GM23338 (cell line): ENCODE results near the gene RARG. TPM values are rescaled to one million over a fixed set of nuclear protein-coding genes. Genes with fewer than 3 reads are reported as not detected.

Source experiments
- ATAC-seq: fragments of 200-7000 bp; cut with Tn5 transposase; 3 replicates; pipeline ENCODE4 v1.9.1; 2020
- DNase-seq: peaks from one replicate; pipeline ENCODE4 v3.0.0-alpha.2; 2015; ENCODE audit warnings: low spot score
- H2AFZ ChIP-seq: fragments of 200-600 bp; sonication (generic); 2 replicates; pipeline ENCODE4 v1.8.0; 2016; ENCODE audit warnings: antibody characterized with exemption, mild to moderate bottlenecking, moderate library complexity
- H3F3A ChIP-seq: fragments of 200-600 bp; sonication (generic); replicated peaks from 2 replicates; pipeline ENCODE4 v1.8.0; 2017; ENCODE audit warnings: antibody characterized with exemption, mixed run types, low read depth
- H3K27ac ChIP-seq: fragments of 200-600 bp; sonication (generic); 2 replicates; pipeline ENCODE4 v1.6.1; 2016; ENCODE audit warnings: low read depth
- H3K27me3 ChIP-seq: fragments of 200-600 bp; sonication (generic); 2 replicates; pipeline ENCODE4 v1.8.0; 2016; ENCODE audit warnings: mild to moderate bottlenecking, mixed run types, moderate library complexity; ENCODE audit not compliant: insufficient read depth
- H3K36me3 ChIP-seq: fragments of 200-600 bp; sonication (generic); 2 replicates; pipeline ENCODE4 v1.8.0; 2016; ENCODE audit warnings: mild to moderate bottlenecking; ENCODE audit not compliant: insufficient read depth
- H3K4me1 ChIP-seq: fragments of 200-600 bp; sonication (generic); 2 replicates; pipeline ENCODE4 v1.8.0; 2016; ENCODE audit warnings: mild to moderate bottlenecking, moderate library complexity; ENCODE audit not compliant: insufficient read depth
- H3K4me2 ChIP-seq: fragments of 200-600 bp; sonication (generic); 2 replicates; pipeline ENCODE4 v1.7.1; 2017; ENCODE audit warnings: mixed run types
- H3K4me3 ChIP-seq: fragments of 200-600 bp; sonication (generic); 2 replicates; pipeline ENCODE4 v1.6.1; 2016; ENCODE audit warnings: mixed run types
- H3K79me2 ChIP-seq: fragments of 200-600 bp; sonication (generic); replicated peaks from 2 replicates; pipeline ENCODE4 v1.8.0; 2017; ENCODE audit warnings: mild to moderate bottlenecking; ENCODE audit not compliant: insufficient read depth
- H3K9me2 ChIP-seq: fragments of 200-600 bp; sonication (generic); 2 replicates; pipeline ENCODE4 v1.8.0; 2017; ENCODE audit not compliant: insufficient read depth
- H4K20me1 ChIP-seq: fragments of 200-600 bp; sonication (generic); replicated peaks from 2 replicates; pipeline ENCODE4 v1.8.0; 2017; ENCODE audit warnings: mild to moderate bottlenecking; ENCODE audit not compliant: insufficient read depth
- H3K27ac Mint-ChIP-seq: 2 replicates; pipeline ENCODE4 v1.8.0; 2020; ENCODE audit warnings: inconsistent platforms, mild to moderate bottlenecking, moderate library complexity, mixed read lengths
- H3K27me3 Mint-ChIP-seq: 3 replicates; pipeline ENCODE4 v1.8.0; 2022; ENCODE audit warnings: low read depth, mild to moderate bottlenecking, moderate library complexity, mixed read lengths, inconsistent platforms; ENCODE audit not compliant: insufficient read depth, poor library complexity
- H3K36me3 Mint-ChIP-seq: 3 replicates; pipeline ENCODE4 v1.8.0; 2021; ENCODE audit warnings: low read depth, mild to moderate bottlenecking, inconsistent platforms, moderate library complexity, mixed read lengths
- H3K4me1 Mint-ChIP-seq: 3 replicates; pipeline ENCODE4 v1.8.0; 2020; ENCODE audit warnings: mild to moderate bottlenecking, inconsistent platforms, mixed read lengths
- H3K4me3 Mint-ChIP-seq: 3 replicates; pipeline ENCODE4 v1.8.0; 2021; ENCODE audit warnings: moderate library complexity, mild to moderate bottlenecking, inconsistent platforms, mixed read lengths
- H3K9me3 Mint-ChIP-seq: 3 replicates; pipeline ENCODE4 v1.8.0; 2020; ENCODE audit warnings: moderate library complexity, mild to moderate bottlenecking, inconsistent platforms, mixed read lengths
- CREB1 ChIP-seq: fragments of 250-450 bp; sonication (Bioruptor Pico); IDR thresholded peaks from 2 replicates; pipeline ENCODE4 v1.5.0; 2020; ENCODE audit warnings: low read depth, mild to moderate bottlenecking, moderate library complexity
- EZH2 ChIP-seq: fragments of 200-600 bp; sonication (generic); IDR thresholded peaks from one replicate; pipeline ENCODE4 v1.8.0; 2017; ENCODE audit warnings: antibody characterized with exemption, mild to moderate bottlenecking, low read depth; ENCODE audit not compliant: unreplicated experiment
- EZH2phosphoT487 ChIP-seq: fragments of 200-600 bp; sonication (generic); IDR thresholded peaks from one replicate; pipeline ENCODE4 v1.8.1; 2018; ENCODE audit warnings: antibody characterized with exemption; ENCODE audit not compliant: unreplicated experiment
- JUNB ChIP-seq: IDR thresholded peaks from one replicate; pipeline ENCODE4 v1.6.1; 2016; ENCODE audit warnings: antibody characterized with exemption; ENCODE audit not compliant: unreplicated experiment
- NANOG ChIP-seq: IDR thresholded peaks from 2 replicates; pipeline ENCODE4 v1.6.1; 2016; ENCODE audit warnings: antibody characterized with exemption, borderline replicate concordance
- POLR2AphosphoS5 ChIP-seq: IDR thresholded peaks from 2 replicates; pipeline ENCODE4 v1.6.1; 2016; ENCODE audit warnings: antibody characterized with exemption, low read depth
- STAT1 ChIP-seq: IDR thresholded peaks from one replicate; pipeline ENCODE4 v1.6.1; 2016; ENCODE audit warnings: antibody characterized with exemption; ENCODE audit not compliant: unreplicated experiment
- ZNF114 ChIP-seq: fragments of 250-450 bp; sonication (Bioruptor Pico); IDR thresholded peaks from 2 replicates; pipeline ENCODE4 v1.5.0; 2020; ENCODE audit warnings: mild to moderate bottlenecking, moderate library complexity
- ZNF331 ChIP-seq: fragments of 250-450 bp; sonication (Bioruptor Pico); IDR thresholded peaks from 2 replicates; pipeline ENCODE4 v1.5.0; 2020; ENCODE audit warnings: low read depth, mild to moderate bottlenecking, moderate library complexity
- polyA plus RNA-seq: library from polyadenylated mRNA; unstranded; fragments of >200 nt; fragmentation: Nextera tagmentation; extraction: Ambion mirVana; gene quantifications from 2 replicates; pipeline ENCODE4 v1.2.1, GENCODE V29; 2016
- total RNA-seq: library from RNA; depleted of rRNA; stranded (reverse); fragments of >200 nt; shearing (Covaris generic); gene quantifications from 2 replicates; pipeline ENCODE4 v1.2.3, GENCODE V29; 2014
- TF ChIP-seq, protein P1 (sequence below): fragments of 250-450 bp; sonication (Bioruptor Pico); IDR thresholded peaks from 2 replicates; pipeline ENCODE4 v1.5.0; 2020; ENCODE audit warnings: mild to moderate bottlenecking, moderate library complexity
- TF ChIP-seq, protein P2 (sequence below): IDR thresholded peaks from one replicate; pipeline ENCODE4 v1.6.1; 2018; ENCODE audit warnings: antibody characterized with exemption; ENCODE audit not compliant: unreplicated experiment
- TF ChIP-seq, protein P3 (sequence below): IDR thresholded peaks from 2 replicates; pipeline ENCODE4 v1.6.1; 2016; ENCODE audit warnings: antibody characterized with exemption

RARG gene
- total and polyA plus RNA-seq, 2 experiments from 2014 or later: 18.5 to 50.2 TPM

DNA sequence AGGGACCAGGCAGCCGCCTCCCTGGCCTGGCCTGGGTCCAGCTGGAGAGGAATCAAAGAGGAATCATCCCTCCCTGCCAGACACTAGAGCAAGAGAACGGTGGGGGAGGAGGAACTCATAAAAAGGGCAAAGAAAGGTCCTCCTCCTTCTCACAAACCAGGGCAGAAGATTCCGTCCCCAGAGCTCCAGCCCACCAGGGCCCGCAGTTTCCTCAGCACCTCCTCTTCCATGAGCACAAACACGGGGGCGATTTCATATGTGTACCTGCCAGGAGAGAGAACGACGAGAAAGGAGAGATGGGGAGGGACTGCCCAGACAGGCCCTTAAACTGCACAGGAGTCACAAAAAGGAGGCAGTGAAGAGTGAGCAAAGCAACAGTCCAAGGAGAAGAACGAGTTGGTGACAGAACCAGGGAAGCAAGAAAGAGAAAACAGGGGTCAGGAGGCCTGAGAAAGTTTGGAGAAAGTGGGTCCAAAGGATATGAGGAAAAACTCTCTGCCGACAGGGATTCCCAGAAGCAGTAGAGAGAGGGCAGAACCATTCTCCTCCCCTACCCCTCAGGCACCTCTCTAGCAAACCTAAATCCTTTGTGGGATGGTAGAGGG, 60.2 kb downstream of the RARG start:
- ATAC-seq (no peak), DNase-seq (no peak)
- no peaks in the 10 kb centered on the region for H3K9me2 ChIP-seq
- no peak overlapping the region for H3K4me3 Mint-ChIP-seq
- no peaks in the 10 kb centered on the region for H3F3A ChIP-seq
- no peak overlapping the region for H3K4me2 ChIP-seq
- no peaks in the 10 kb centered on the region for H3K79me2 ChIP-seq
- TF ChIP-seq, protein P1, sequence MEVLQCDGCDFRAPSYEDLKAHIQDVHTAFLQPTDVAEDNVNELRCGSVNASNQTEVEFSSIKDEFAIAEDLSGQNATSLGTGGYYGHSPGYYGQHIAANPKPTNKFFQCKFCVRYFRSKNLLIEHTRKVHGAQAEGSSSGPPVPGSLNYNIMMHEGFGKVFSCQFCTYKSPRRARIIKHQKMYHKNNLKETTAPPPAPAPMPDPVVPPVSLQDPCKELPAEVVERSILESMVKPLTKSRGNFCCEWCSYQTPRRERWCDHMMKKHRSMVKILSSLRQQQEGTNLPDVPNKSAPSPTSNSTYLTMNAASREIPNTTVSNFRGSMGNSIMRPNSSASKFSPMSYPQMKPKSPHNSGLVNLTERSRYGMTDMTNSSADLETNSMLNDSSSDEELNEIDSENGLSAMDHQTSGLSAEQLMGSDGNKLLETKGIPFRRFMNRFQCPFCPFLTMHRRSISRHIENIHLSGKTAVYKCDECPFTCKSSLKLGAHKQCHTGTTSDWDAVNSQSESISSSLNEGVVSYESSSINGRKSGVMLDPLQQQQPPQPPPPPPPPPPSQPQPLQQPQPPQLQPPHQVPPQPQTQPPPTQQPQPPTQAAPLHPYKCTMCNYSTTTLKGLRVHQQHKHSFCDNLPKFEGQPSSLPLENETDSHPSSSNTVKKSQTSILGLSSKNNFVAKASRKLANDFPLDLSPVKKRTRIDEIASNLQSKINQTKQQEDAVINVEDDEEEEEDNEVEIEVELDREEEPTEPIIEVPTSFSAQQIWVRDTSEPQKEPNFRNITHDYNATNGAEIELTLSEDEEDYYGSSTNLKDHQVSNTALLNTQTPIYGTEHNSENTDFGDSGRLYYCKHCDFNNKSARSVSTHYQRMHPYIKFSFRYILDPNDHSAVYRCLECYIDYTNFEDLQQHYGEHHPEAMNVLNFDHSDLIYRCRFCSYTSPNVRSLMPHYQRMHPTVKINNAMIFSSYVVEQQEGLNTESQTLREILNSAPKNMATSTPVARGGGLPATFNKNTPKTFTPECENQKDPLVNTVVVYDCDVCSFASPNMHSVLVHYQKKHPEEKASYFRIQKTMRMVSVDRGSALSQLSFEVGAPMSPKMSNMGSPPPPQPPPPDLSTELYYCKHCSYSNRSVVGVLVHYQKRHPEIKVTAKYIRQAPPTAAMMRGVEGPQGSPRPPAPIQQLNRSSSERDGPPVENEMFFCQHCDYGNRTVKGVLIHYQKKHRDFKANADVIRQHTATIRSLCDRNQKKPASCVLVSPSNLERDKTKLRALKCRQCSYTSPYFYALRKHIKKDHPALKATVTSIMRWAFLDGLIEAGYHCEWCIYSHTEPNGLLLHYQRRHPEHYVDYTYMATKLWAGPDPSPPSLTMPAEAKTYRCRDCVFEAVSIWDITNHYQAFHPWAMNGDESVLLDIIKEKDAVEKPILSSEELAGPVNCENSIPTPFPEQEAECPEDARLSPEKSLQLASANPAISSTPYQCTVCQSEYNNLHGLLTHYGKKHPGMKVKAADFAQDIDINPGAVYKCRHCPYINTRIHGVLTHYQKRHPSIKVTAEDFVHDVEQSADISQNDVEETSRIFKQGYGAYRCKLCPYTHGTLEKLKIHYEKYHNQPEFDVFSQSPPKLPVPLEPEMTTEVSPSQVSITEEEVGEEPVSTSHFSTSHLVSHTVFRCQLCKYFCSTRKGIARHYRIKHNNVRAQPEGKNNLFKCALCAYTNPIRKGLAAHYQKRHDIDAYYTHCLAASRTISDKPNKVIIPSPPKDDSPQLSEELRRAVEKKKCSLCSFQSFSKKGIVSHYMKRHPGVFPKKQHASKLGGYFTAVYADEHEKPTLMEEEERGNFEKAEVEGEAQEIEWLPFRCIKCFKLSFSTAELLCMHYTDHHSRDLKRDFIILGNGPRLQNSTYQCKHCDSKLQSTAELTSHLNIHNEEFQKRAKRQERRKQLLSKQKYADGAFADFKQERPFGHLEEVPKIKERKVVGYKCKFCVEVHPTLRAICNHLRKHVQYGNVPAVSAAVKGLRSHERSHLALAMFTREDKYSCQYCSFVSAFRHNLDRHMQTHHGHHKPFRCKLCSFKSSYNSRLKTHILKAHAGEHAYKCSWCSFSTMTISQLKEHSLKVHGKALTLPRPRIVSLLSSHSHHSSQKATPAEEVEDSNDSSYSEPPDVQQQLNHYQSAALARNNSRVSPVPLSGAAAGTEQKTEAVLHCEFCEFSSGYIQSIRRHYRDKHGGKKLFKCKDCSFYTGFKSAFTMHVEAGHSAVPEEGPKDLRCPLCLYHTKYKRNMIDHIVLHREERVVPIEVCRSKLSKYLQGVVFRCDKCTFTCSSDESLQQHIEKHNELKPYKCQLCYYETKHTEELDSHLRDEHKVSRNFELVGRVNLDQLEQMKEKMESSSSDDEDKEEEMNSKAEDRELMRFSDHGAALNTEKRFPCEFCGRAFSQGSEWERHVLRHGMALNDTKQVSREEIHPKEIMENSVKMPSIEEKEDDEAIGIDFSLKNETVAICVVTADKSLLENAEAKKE (CRISPR knock-in tag): no peak
- TF ChIP-seq CREB1 (no peak), ZNF331 (CRISPR knock-in tag) (no peak), NANOG (no peak), ZNF114 (CRISPR knock-in tag) (no peak), POLR2AphosphoS5 (no peak), EZH2 (no peak), JUNB (no peak), EZH2phosphoT487 (no peak), STAT1 (no peak)
- TF ChIP-seq, protein P2, sequence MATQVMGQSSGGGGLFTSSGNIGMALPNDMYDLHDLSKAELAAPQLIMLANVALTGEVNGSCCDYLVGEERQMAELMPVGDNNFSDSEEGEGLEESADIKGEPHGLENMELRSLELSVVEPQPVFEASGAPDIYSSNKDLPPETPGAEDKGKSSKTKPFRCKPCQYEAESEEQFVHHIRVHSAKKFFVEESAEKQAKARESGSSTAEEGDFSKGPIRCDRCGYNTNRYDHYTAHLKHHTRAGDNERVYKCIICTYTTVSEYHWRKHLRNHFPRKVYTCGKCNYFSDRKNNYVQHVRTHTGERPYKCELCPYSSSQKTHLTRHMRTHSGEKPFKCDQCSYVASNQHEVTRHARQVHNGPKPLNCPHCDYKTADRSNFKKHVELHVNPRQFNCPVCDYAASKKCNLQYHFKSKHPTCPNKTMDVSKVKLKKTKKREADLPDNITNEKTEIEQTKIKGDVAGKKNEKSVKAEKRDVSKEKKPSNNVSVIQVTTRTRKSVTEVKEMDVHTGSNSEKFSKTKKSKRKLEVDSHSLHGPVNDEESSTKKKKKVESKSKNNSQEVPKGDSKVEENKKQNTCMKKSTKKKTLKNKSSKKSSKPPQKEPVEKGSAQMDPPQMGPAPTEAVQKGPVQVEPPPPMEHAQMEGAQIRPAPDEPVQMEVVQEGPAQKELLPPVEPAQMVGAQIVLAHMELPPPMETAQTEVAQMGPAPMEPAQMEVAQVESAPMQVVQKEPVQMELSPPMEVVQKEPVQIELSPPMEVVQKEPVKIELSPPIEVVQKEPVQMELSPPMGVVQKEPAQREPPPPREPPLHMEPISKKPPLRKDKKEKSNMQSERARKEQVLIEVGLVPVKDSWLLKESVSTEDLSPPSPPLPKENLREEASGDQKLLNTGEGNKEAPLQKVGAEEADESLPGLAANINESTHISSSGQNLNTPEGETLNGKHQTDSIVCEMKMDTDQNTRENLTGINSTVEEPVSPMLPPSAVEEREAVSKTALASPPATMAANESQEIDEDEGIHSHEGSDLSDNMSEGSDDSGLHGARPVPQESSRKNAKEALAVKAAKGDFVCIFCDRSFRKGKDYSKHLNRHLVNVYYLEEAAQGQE: no peak
- TF ChIP-seq, protein P3, sequence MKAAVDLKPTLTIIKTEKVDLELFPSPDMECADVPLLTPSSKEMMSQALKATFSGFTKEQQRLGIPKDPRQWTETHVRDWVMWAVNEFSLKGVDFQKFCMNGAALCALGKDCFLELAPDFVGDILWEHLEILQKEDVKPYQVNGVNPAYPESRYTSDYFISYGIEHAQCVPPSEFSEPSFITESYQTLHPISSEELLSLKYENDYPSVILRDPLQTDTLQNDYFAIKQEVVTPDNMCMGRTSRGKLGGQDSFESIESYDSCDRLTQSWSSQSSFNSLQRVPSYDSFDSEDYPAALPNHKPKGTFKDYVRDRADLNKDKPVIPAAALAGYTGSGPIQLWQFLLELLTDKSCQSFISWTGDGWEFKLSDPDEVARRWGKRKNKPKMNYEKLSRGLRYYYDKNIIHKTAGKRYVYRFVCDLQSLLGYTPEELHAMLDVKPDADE: no peak
- H2AFZ ChIP-seq: no peak overlapping the region
- H3K27me3 Mint-ChIP-seq: peaks cover 72% of the 10 kb centered on the region
- peaks cover 2% of the 10 kb centered on the region; the same call in 1 of the 3 replicates for H3K36me3 Mint-ChIP-seq
- H3K36me3 ChIP-seq: no peaks in the 10 kb centered on the region
- peaks cover 24% of the 10 kb centered on the region for H3K4me1 Mint-ChIP-seq
- H4K20me1 ChIP-seq: peaks cover 14% of the 10 kb centered on the region
- H3K27ac ChIP-seq: no peak overlapping the region
- H3K27me3 ChIP-seq: peaks cover 74% of the 10 kb centered on the region
- no peak overlapping the region for H3K4me3 ChIP-seq
- H3K27ac Mint-ChIP-seq: no peak overlapping the region
- H3K4me1 ChIP-seq: peaks cover 7% of the 10 kb centered on the region
- H3K9me3 Mint-ChIP-seq: no peaks in the 10 kb centered on the region
